HG03175 (cell line): ENCODE results near the gene KRTAP12-3.
"Not testable (repeated sequence)": the region's sequence is repeated elsewhere in the genome, so short reads cannot be mapped to it uniquely, and the experiment has no call there.

Experiments used
- ATAC-seq: cut with Tn5 transposase; IDR thresholded peaks from one replicate; pipeline ENCODE4 v1.9.1; 2021; ENCODE audit warnings: mild to moderate bottlenecking, moderate library complexity; ENCODE audit not compliant: unreplicated experiment

KRTAP12-3 gene

GRCh38 chr21:44650265-44650972 lies 7.3 kb upstream of the KRTAP12-3 start:
- no peak for ATAC-seq

DNA sequence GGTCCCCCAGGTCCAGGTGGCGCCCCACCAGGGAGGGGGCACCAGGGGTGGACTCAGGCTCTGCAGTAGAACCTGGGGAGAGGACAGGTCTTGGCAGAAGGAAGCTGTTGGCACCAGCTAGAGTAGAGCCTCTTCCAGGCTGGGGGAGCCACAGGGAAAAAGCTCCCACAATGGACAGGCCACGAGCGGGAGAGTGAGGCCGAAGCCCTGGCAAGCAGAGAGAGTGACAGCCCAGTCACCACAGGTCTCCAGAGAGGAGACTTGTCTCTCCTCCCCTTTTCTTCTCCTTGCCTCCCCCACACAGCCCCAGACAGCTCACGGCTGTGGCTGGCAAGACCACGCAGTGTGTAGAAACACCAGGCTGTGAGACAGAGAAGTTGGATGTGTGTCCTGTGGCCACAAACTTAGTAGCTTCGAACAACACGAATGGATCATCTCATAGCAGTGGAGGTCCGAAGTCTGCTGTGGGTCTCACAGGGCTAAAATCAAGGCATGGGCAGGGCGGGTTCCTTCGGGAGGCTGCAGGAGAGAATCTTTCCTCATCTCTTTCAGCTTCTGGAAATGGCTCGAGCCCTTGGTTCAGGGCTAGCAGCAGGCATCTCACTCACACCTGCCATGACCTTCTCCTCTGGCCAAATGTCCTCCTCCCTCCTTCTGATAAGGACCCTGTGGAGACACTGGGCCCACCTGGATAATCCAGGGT lies 6.6 kb upstream of the KRTAP12-3 start:
- ATAC-seq, result no peak

GRCh38 chr21:44653123-44653522 lies 4.6 kb upstream of the KRTAP12-3 start:
- no peak for ATAC-seq

- ATAC-seq, result no peak
Observed at GRCh38 chr21:44653656-44654575, 3.8 kb upstream of the KRTAP12-3 start.

DNA sequence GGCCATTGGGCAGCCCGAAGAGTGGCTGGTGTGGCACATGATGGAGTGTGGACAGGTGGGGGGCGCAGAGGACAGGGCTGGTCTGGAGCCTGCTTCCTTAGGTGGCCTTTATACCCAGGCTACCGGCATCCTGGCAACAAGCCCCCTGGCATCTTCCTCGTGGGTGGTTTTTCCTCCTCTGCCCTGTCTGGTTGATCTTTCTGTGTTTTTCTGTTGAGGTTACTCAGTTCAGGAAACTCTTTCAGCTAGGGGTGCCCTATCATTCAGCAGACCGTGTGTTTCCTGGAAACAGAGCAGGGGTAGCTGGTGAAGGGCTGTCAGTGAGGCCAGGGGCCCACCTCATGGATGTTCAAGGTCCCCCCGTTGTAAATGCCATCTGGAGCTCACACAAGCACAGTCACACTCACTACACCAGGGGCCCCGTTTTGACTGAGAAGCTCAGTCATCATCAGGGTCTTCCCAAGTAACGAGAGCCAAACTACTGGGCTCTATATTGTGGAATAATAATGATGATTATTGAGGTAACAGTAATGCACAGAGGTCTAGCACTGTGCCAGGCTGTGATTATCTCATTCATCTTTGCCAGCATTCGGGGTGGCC lies 3.1 kb upstream of the KRTAP12-3 start, which contains the start of gene KRTAP12-4:
Gene KRTAP12-4 (minus strand): TSS at position 84 of the 600 bp plus-strand sequence. CDS start 45 bp downstream, at position 39.
- no peak for ATAC-seq

GRCh38 chr21:44656868-44657267 lies 864 bp upstream of the KRTAP12-3 start:
- ATAC-seq, result no peak

GRCh38 chr21:44658541-44658910 lies 794 bp downstream of the KRTAP12-3 start:
- no peak for ATAC-seq

- no peak for ATAC-seq
Observed at GRCh38 chr21:44658913-44659595, 1.3 kb downstream of the KRTAP12-3 start.

- not testable (repeated sequence) for ATAC-seq
Observed at GRCh38 chr21:44661567-44661966, 3.8 kb downstream of the KRTAP12-3 start.

GRCh38 chr21:44664691-44665090 lies 7.0 kb downstream of the KRTAP12-3 start:
- no peak for ATAC-seq

DNA sequence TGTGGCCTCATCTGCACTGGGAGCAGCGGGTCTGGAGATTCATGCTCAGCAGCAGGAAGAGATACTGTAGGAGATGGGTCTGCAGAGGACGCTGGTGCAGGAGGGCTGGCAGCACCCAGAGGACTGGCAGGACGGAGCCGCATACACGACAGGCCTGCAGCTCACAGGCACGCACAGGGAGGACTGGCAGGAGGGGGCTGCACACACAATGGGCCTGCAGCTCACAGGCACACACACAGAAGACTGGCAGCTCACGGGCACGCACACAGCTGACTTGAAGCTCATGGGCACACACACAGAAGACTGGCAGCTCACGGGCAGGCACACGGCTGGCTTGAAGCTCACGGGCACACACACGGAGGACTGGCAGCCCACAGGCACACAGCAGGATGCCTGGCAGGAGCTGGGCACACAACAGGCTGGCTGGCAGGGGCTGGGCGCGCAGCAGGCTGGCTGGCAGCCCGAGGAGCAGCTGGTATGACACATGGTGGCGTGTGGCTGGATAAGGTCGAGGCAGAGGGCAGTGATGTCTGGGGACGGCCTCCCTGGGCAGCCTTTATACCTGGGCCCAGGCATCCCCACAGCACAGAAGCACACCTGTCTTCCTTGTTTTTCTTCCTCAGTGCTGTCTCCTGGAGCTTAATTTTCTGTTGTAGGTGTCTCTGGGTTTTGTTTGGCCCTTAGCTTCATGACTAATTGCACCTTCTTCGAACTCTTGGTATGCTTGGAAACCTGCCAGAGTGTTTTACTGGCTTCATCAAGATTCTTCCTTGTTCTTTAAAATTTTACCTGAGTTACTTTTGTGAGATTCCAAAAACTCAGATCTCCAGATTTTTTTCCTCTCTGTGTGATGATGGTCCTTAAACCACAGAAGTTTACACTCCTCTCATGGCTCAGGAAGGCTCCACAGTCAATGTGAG lies 8.9 kb downstream of the KRTAP12-3 start, which contains the start of gene KRTAP12-2:
Gene KRTAP12-2 (minus strand): TSS at position 527 of the 920 bp plus-strand sequence. CDS start 41 bp downstream, at position 486.
- no peak for ATAC-seq

GRCh38 chr21:44667612-44668011 lies 9.9 kb downstream of the KRTAP12-3 start:
- no peak for ATAC-seq

DNA sequence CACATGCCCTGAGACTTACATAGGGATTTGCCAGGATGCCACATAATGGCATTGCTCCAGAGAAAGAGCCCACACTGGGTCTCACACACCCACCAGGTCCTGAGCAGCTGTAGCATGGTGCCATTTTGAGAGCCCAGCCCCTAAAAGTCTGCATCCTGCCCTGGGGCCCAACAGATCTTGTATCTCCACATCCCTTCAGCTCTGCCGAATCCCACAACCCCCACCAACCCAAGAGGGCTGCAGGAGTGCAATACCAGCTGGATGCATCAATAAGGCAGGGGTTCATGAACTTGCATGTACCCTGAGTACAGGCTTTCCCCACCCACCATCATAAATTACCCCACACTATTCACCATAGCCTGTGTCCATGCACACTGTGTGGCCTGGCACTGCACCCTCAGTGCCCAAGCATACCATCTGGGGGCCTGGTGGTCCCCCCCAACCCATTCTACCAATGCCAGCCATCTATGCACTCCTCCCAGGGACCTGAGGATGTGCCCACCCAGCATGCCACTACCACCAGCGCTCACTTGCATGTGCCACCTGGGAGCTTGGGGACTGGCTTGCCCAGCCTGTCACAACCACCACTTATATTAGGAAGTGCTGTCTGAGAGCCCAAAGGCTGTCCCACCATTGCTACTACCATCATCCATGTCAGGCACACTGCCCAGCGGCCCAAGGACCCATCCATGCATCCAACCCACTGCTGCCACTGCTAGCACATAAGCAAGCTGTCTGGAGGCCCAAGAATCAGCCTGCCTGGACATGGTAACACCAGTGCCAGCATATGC lies 13.1 kb downstream of the KRTAP12-3 start:
- ATAC-seq, result no peak

DNA sequence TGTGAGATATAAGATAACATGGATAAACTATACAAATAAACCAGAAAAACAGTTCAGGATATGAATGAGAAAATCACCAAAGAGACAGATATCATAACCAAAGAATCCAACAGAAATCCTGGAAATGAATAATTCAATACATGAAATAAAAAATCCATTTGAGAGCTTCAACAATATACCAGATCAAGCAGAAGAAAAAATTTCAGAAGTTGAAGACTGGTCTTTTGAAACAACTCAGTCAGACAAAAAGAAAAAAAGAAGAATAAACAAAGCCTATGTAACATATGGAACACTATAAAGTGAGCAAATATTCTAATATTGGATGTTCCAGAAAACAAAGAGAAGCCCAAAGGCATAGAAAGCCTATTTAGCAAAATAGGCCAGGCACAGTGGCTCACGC lies 14.2 kb downstream of the KRTAP12-3 start:
- ATAC-seq, result no peak

- no peak for ATAC-seq
Observed at GRCh38 chr21:44677881-44678280, 20.1 kb downstream of the KRTAP12-3 start.

GRCh38 chr21:44681152-44681551 lies 23.4 kb downstream of the KRTAP12-3 start:
- ATAC-seq, result no peak

DNA sequence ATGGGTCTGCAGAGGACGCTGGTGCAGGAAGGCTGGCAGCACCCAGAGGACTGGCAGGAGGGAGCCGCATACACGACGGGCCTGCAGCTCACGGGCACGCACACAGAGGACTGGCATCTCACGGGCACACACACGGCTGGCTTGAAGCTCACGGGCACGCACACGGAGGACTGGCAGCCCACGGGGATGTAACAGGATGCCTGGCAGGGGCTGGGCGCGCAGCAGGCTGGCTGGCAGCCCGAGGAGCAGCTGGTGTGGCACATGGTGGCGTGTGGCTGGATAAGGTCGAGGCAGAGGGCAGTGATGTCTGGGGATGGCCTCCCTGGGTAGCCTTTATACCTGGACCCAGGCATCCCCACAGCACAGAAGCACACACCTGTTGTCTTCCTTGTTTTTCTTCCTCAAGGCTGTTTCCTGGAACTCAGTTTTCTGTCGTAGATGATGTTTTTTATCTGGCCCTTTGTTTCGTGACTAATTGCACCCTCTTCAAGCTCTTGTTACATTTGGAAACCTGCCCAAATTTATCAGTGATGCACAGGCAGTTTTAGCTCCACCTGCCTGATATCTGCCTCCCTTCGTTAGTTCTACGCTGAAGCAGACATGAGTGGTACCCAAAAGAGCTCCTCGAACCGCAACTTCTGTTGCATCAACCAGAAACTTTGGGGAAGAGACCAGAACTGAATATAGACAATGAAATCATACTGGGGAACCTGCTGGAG lies 24.3 kb downstream of the KRTAP12-3 start, which contains the start of gene KRTAP12-1:
Gene KRTAP12-1 (minus strand): TSS at position 303 of the 719 bp plus-strand sequence. CDS start 40 bp downstream, at position 263.
- no peak for ATAC-seq
